ENCODE results near the gene HIGD2A.

- TF ChIP-seq, protein P1, sequence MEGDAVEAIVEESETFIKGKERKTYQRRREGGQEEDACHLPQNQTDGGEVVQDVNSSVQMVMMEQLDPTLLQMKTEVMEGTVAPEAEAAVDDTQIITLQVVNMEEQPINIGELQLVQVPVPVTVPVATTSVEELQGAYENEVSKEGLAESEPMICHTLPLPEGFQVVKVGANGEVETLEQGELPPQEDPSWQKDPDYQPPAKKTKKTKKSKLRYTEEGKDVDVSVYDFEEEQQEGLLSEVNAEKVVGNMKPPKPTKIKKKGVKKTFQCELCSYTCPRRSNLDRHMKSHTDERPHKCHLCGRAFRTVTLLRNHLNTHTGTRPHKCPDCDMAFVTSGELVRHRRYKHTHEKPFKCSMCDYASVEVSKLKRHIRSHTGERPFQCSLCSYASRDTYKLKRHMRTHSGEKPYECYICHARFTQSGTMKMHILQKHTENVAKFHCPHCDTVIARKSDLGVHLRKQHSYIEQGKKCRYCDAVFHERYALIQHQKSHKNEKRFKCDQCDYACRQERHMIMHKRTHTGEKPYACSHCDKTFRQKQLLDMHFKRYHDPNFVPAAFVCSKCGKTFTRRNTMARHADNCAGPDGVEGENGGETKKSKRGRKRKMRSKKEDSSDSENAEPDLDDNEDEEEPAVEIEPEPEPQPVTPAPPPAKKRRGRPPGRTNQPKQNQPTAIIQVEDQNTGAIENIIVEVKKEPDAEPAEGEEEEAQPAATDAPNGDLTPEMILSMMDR (IDR thresholded peaks at IDR 0.05): no peak
- TF ChIP-seq ESRRA (IDR thresholded peaks at IDR 0.05; ENCODE audit: borderline replicate concordance, low read length) (no peak), HMGXB4 (CRISPR knock-in tag; IDR thresholded peaks at IDR 0.05; ENCODE audit: borderline replicate concordance) (no peak), KDM1A (IDR thresholded peaks at IDR 0.05; ENCODE audit: low read depth) (no peak), KDM5A (IDR thresholded peaks at IDR 0.05) (no peak), POLR2A (IDR thresholded peaks at IDR 0.05; ENCODE audit: low read length) (peak; percentile 69), RAD21 (conservative IDR thresholded peaks at IDR 0.05 in 1 of 2, IDR thresholded peaks at IDR 0.05 in 1 of 2) (no peak), EP300 (IDR thresholded peaks at IDR 0.05) (no peak)
Measured at GRCh38 chr5:176389135-176390123, 878 bp downstream of the HIGD2A start.
